HCT116 (cell line): ENCODE results near the gene ZNF423. TPM values are rescaled to one million over a fixed set of nuclear protein-coding genes. Genes with fewer than 3 reads are reported as not detected.

Experiments
- ATAC-seq: fragments of 200-7000 bp; cut with Tn5 transposase; 2 replicates; pipeline ENCODE4 v1.9.1; 2020; ENCODE audit warnings: mild to moderate bottlenecking, moderate library complexity
- BruUV-seq: library from RNA; stranded (reverse); fragments of 400-500 nt; replicated peaks from 2 replicates; lab custom pipeline; 2021; lab: Mats Ljungman, UMichigan
- CTCF ChIA-PET: fragments of 300-600 bp; sonication (Branson Sonifier 250); formaldehyde crosslinking; loops from one replicate; lab custom pipeline; 2021; ENCODE audit warnings: antibody characterized with exemption; lab: Charles Lee
- POLR2A ChIA-PET: fragments of 300-600, 350-600 bp; sonication (Branson Sonifier 250); formaldehyde crosslinking; loops from one replicate; lab custom pipeline; 2021; ENCODE audit warnings: antibody characterized with exemption; lab: Charles Lee
- RAD21 ChIA-PET, 2 experiments: fragments of 300-600 bp; sonication (Branson Sonifier 250); formaldehyde crosslinking; loops; one replicate each; lab custom pipeline; 2023; ENCODE audit warnings: low total read pairs in 2 of 2; ENCODE audit not compliant: uncharacterized antibody in 2 of 2, unreplicated experiment in 2 of 2, low non-redundant PET in 1 of 2; lab: Charles Lee
- DNase-seq: peaks from one replicate; pipeline ENCODE4 v3.0.0-alpha.2; 2010; ENCODE audit warnings: low read depth, low spot score
- H2AFZ ChIP-seq: fragments of 200-600 bp; shearing (Covaris generic), sonication (generic); 2 replicates; pipeline ENCODE4 v1.6.1; 2017; ENCODE audit warnings: low read depth, mixed run types, mixed read lengths, antibody characterized with exemption, low read length; ENCODE audit not compliant: poor library complexity, severe bottlenecking
- H3K27ac ChIP-seq: 2 replicates; pipeline ENCODE4 v1.5.1; 2012; ENCODE audit warnings: low read depth, low read length
- H3K27me3 ChIP-seq: fragments of 200-600 bp; sonication (generic); 2 replicates; pipeline ENCODE4 v1.6.1; 2016; ENCODE audit warnings: mixed run types, low read length, mixed read lengths; ENCODE audit not compliant: insufficient read depth
- H3K36me3 ChIP-seq, 2 experiments: fragments of 200-500 bp in 1 of 2; fragments of 200-600 bp in 1 of 2; sonication (Bioruptor generic) in 1 of 2; sonication (generic) in 1 of 2; 2 replicates each; pipeline versions ENCODE4 v1.5.1 to v1.6.1; 2014 to 2016; ENCODE audit warnings: low read length in 2 of 2, inconsistent platforms in 1 of 2, mixed read lengths in 1 of 2, mixed run types in 1 of 2; ENCODE audit not compliant: insufficient read depth in 2 of 2, control insufficient read depth in 1 of 2
- H3K4me1 ChIP-seq, 2 experiments: fragments of 200-600 bp in 1 of 2; sonication (generic) in 1 of 2; 2 replicates each; pipeline versions ENCODE4 v1.5.1 to v1.6.1; 2012 to 2017; ENCODE audit warnings: low read length in 2 of 2, inconsistent platforms in 1 of 2, mild to moderate bottlenecking in 1 of 2, mixed read lengths in 1 of 2, mixed run types in 1 of 2, moderate library complexity in 1 of 2; ENCODE audit not compliant: insufficient read depth in 2 of 2, control insufficient read depth in 1 of 2
- H3K4me2 ChIP-seq: fragments of 200-600 bp; sonication (generic); 2 replicates; pipeline ENCODE4 v1.6.1; 2017; ENCODE audit warnings: mixed run types, low read length, mixed read lengths
- H3K4me3 ChIP-seq, 2 experiments: fragments of 200-600 bp in 1 of 2; sonication (generic) in 1 of 2; replicated peaks in 1 of 2; 2 replicates each; pipeline ENCODE4 v1.5.1; 2011 to 2016; ENCODE audit warnings: low read length in 2 of 2, control low read depth in 1 of 2, low read depth in 1 of 2, mild to moderate bottlenecking in 1 of 2, mixed read lengths in 1 of 2, mixed run types in 1 of 2
- H3K79me2 ChIP-seq: fragments of 200-600 bp; sonication (generic); 2 replicates; pipeline ENCODE4 v1.6.1; 2017; ENCODE audit warnings: mild to moderate bottlenecking, mixed run types, low read length, moderate library complexity, mixed read lengths; ENCODE audit not compliant: insufficient read depth
- H3K9ac ChIP-seq: fragments of 200-600 bp; sonication (generic); 2 replicates; pipeline ENCODE4 v1.6.1; 2016; ENCODE audit warnings: low read length, mixed read lengths
- H3K9me2 ChIP-seq: fragments of 200-600 bp; sonication (generic), shearing (Covaris generic); 2 replicates; pipeline ENCODE4 v1.6.1; 2017; ENCODE audit warnings: mixed run types, mild to moderate bottlenecking, moderate library complexity; ENCODE audit not compliant: insufficient read depth
- H3K9me3 ChIP-seq, 2 experiments: fragments of 200-500 bp in 1 of 2; fragments of 200-600 bp in 1 of 2; sonication (Bioruptor generic) in 1 of 2; sonication (generic) in 1 of 2; 2 replicates each; pipeline ENCODE4 v1.6.1; 2014 to 2017; ENCODE audit warnings: low read length in 2 of 2, mixed read lengths in 2 of 2, inconsistent platforms in 1 of 2, low read depth in 1 of 2, mild to moderate bottlenecking in 1 of 2, mixed run types in 1 of 2, moderate library complexity in 1 of 2; ENCODE audit not compliant: control insufficient read depth in 1 of 2, insufficient read depth in 1 of 2
- H4K20me1 ChIP-seq: fragments of 200-600 bp; sonication (generic), shearing (Covaris generic); 2 replicates; pipeline ENCODE4 v1.6.1; 2017; ENCODE audit warnings: mixed run types, mild to moderate bottlenecking, moderate library complexity; ENCODE audit not compliant: insufficient read depth
- CBX3 ChIP-seq: IDR thresholded peaks from 2 replicates; pipeline ENCODE4 v1.6.1; 2012; ENCODE audit warnings: low read depth
- CEBPB ChIP-seq: IDR thresholded peaks from 2 replicates; pipeline ENCODE4 v1.6.1; 2012; ENCODE audit warnings: low read depth
- EGR1 ChIP-seq: IDR thresholded peaks from 2 replicates; pipeline ENCODE4 v1.6.1; 2012; ENCODE audit warnings: low read depth
- JUND ChIP-seq: IDR thresholded peaks from 2 replicates; pipeline ENCODE4 v1.6.1; 2012
- POLR2A ChIP-seq: IDR thresholded peaks from 2 replicates; pipeline ENCODE4 v1.7.0; 2011; ENCODE audit warnings: borderline replicate concordance; ENCODE audit not compliant: insufficient read depth, insufficient read length; ENCODE audit errors: extremely low read depth
- POLR2AphosphoS5 ChIP-seq: IDR thresholded peaks from 2 replicates; pipeline ENCODE4 v1.6.1; 2011; ENCODE audit warnings: mild to moderate bottlenecking, low read depth, low read length, moderate library complexity
- REST ChIP-seq: IDR thresholded peaks from 2 replicates; pipeline ENCODE4 v1.6.1; 2012; ENCODE audit warnings: low read depth
- SIN3A ChIP-seq: IDR thresholded peaks from 2 replicates; pipeline ENCODE4 v1.6.1; 2012; ENCODE audit warnings: low read depth
- TCF7L2 ChIP-seq: IDR thresholded peaks from 2 replicates; pipeline ENCODE4 v1.7.0; 2011; ENCODE audit warnings: borderline replicate concordance, inconsistent platforms; ENCODE audit not compliant: insufficient read depth, insufficient read length; ENCODE audit errors: extremely low read depth
- YY1 ChIP-seq: IDR thresholded peaks from 2 replicates; pipeline ENCODE4 v1.6.1; 2011; ENCODE audit warnings: low read length, low read depth, moderate library complexity, mild to moderate bottlenecking; ENCODE audit not compliant: insufficient replicate concordance; ENCODE audit errors: extremely low read depth
- intact Hi-C: fragments of 100-400 bp; cut with micrococcal nuclease; formaldehyde crosslinking; loops from 2 replicates; pipeline ENCODE4 v1.10.0; 2022
- total RNA-seq: library from RNA; stranded (reverse); gene quantifications from one replicate; pipeline ENCODE4 v1.2.1, GENCODE V29; 2021; ENCODE audit not compliant: unreplicated experiment

ZNF423 gene
- total RNA-seq, 1 experiment from 2014 or later, result 0.22 TPM

GRCh38 chr16:49645263-49645662 lies 210.6 kb downstream of the ZNF423 start (continued):
- TF ChIP-seq SIN3A (no peak), TCF7L2 (no peak), REST (no peak)

GRCh38 chr16:49644145-49644463 lies 211.8 kb downstream of the ZNF423 start:
- DNase-seq, result no peak
- Histone ChIP-seq H3K36me3 (no peaks in the 10 kb centered on the region), H2AFZ (no peak overlapping the region), H3K9me3 (peaks cover 10 to 16% of the 10 kb centered on the region in 2 experiments; a peak in 2 of 4 replicates), H3K27ac (no peak overlapping the region), H4K20me1 (no peaks in the 10 kb centered on the region), H3K4me1 (peaks cover 0 to 9% of the 10 kb centered on the region in 2 experiments; a peak in 2 of 4 replicates), H3K79me2 (no peaks in the 10 kb centered on the region), H3K9me2 (no peaks in the 10 kb centered on the region), H3K4me2 (no peak overlapping the region), H3K27me3 (no peaks in the 10 kb centered on the region), H3K4me3 (no peak overlapping the region), H3K9ac (no peak overlapping the region)
- ChIA-PET RAD21 (no interaction called here), POLR2A (no interaction called here), CTCF (no interaction called here)
- TF ChIP-seq JUND, result no peak
- no peak for TF ChIP-seq YY1
- no peak for TF ChIP-seq SIN3A
- TF ChIP-seq POLR2A, result no peak
- no peak for TF ChIP-seq CBX3
- TF ChIP-seq POLR2AphosphoS5, result no peak
- no peak for TF ChIP-seq CEBPB
- no peak for TF ChIP-seq EGR1
- intact Hi-C loops, result no loop called here
- BruUV-seq, result no TSS peak
- ATAC-seq, result no peak
